GM18519 (cell line): ENCODE results near the gene PIGR.

Source experiments
- ATAC-seq: cut with Tn5 transposase; IDR thresholded peaks from one replicate; pipeline ENCODE4 v1.9.1; 2021; ENCODE audit warnings: mild to moderate bottlenecking, moderate library complexity; ENCODE audit not compliant: unreplicated experiment, low FRiP score

Gene PIGR, protein sequence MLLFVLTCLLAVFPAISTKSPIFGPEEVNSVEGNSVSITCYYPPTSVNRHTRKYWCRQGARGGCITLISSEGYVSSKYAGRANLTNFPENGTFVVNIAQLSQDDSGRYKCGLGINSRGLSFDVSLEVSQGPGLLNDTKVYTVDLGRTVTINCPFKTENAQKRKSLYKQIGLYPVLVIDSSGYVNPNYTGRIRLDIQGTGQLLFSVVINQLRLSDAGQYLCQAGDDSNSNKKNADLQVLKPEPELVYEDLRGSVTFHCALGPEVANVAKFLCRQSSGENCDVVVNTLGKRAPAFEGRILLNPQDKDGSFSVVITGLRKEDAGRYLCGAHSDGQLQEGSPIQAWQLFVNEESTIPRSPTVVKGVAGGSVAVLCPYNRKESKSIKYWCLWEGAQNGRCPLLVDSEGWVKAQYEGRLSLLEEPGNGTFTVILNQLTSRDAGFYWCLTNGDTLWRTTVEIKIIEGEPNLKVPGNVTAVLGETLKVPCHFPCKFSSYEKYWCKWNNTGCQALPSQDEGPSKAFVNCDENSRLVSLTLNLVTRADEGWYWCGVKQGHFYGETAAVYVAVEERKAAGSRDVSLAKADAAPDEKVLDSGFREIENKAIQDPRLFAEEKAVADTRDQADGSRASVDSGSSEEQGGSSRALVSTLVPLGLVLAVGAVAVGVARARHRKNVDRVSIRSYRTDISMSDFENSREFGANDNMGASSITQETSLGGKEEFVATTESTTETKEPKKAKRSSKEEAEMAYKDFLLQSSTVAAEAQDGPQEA

DNA sequence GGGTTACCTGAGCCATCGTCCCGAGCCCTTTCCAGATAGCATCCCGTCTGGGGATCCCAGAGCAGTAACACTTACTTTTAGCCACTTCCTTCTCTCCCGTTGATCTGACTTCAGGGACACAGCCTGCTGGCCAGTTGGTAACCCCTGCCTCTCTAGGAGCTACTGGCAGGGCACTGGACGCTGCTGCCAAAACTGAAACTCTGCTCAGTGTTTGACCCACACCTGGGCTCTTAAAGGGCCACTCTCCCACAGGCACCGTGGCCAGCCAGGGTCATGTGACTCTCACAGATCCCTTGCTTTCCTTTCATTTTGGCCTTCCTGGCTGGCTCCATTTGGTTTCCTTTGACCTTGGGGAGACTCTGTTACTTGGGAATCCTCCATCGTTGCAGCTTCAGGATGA is at the start of gene PIGR:
TSS of gene PIGR (minus strand) at position 206 of the 400 bp plus-strand sequence. CDS start 5,935 bp downstream, outside the sequence.
- no peak for ATAC-seq

DNA sequence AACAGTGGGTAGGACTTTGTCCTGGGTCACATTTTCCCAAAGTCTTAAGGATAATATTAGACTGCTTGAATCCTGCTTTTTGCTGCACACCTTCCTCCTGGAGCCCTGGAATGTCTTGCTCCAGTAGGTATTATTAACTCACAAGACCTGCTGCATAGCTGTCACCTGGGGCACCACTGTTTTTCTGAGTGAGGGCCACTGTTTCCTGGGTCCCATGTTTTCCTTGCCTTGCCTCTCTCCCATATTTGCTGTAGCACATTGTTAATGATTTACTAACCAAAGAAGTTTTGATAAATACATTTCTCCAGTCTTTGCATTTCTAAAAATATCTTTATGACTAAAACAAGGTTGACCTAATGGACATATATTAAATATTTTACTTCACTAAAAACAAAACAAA is 46.5 kb upstream of the PIGR start:
- no peak for ATAC-seq

DNA sequence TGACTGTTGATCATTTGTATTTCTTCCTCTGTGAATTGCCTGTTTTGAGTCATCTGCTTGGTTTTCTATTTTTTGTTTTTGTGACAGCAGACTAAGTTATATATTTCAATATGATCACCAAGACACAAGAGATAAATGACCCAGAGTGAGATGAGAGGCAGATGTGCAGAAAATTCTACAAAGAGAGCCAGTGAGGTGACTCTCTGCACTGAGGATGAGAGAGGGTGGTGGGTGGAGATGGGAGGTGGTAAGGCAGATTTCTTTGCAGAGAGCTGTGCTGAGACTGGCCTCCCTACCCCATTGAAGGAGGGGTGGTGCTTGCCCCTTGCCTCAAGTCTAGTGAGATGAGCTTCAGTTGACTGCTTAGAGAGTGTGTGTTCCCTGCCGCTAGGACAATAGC is 41.6 kb upstream of the PIGR start:
- ATAC-seq, result no peak

DNA sequence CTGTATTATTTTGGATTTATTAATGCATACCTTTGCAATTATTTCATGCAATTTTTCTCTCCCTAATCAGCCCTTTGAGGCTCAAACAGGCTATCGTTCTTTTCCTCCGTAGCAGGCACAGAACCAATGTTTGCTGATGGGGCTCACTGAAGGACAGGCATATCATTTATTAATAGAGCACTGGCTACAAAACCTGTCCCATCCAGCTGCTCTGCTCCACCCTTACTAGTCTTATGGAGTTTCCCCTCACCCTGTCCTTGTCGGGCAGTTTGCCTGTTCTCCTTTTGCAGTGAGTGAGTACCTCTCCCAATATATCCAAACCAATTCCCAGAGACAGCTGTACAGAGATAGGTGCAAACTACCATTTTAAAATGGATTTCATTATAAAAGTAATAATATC is 40.6 kb upstream of the PIGR start:
- ATAC-seq, result no peak

DNA sequence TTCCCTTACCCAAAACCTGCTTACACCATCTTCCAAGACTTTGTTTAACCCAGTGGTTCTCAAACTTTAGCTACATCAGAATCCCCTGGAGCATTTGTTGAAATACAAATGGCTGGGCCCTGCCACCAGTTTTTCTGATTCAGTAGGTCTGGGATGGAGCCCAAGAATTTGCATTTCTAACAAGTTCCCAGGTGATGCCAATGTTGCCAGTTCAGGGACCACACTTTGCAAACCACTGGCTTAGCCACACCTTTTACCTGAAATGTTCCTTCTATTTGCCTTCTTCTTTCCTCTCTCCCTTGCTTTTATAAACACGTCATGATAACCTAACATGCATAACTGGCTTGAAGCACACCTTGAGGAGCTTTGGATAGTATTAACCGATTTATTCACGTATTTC is 40.1 kb upstream of the PIGR start:
- no peak for ATAC-seq

DNA sequence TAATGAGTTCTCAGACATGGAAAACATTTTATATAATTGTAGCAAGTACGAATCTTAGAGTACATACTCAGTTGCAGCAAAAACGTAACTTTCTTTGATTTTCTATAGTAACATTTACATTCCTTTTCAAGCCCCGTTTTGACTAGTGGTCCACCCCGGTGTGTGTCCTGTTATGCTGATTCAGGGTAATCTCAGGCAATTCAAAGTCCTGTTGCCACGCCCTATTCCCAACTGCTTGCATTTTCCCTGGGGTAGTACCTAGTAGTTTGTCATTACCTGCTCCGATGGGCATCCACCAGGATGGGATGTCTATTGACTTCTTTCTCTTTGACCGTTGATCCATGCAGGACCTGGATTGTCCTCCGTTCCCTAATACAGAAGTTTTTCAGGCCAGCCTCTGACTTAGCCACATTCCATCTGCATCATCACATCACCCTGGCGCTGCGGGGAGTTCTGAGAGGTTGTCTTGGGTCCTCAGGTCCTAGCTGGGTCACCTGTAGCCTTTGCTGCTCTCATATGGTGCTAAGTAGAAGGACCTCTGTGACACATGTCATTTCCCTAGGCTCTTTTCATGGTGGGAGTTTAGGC is 39.0 kb upstream of the PIGR start:
- ATAC-seq, result no peak

DNA sequence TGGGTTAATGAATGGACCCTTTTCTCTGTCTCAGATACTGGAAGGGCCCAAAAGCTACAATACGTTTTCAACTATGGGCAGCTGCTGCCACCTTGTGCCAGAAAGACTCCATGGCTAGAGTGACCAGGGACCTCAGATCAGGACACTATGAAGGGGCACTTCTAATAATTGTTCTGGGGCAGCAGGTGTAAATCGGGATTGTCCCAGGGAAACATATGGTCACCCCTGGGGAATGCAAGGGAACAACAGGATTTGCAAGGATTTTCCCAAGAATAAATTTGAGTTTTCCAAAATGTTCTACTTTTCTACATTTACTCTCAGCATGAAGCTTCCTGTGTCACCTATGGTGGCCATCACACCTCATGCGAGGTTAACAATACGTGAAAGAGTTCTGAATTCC is 36.0 kb upstream of the PIGR start:
- ATAC-seq, result no peak

DNA sequence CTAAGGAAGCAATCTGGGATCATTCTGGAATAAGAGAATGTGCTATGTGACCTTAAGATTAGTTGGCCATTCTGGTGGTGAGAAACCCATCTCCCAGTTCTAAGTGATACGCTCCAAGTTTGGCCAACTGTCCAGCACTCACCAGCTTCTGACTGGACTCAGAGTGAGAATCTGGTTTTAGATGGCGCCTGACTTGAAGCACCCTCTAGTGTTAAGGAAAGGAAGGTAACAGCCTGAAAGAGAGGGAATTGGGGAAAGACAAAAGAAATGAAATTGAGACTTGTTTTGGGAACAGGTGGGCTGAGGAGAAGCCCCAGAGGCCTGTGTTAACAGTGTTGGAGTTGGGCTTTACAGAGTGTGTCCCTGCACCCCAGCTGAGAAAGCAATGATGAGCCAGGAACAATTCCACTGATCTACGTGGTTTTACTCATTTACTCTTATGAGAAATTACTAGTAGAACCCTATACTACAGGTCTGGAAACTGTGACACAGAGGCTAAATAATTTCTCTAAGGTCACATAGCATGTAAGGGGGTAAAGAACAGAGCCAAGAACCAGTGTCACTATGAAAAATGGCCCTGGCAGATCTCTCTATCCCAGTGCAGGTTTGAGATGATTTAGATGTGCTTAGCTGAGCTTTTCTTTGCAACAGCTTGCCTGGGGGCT is 33.2 kb upstream of the PIGR start:
- ATAC-seq, result no peak

DNA sequence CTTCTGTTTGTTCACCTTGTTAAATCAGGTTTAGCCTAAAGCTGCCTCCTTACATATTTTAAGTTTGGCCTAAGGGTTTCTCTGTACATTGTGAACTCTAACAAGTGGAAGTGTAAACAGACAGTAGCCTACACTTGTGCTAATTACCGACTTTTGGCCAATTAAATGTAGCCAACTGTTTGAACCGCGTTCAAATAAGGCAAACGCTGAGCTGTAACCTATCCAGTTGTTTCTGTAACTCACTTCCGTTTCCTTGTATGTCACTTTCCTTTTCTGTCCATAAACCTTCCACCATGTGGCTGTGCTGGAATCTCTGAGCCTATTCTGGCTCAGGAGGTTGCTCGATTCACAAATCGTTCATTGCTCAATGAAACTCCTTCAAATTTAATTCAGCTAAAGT is 32.0 kb upstream of the PIGR start:
- ATAC-seq, result no peak

DNA sequence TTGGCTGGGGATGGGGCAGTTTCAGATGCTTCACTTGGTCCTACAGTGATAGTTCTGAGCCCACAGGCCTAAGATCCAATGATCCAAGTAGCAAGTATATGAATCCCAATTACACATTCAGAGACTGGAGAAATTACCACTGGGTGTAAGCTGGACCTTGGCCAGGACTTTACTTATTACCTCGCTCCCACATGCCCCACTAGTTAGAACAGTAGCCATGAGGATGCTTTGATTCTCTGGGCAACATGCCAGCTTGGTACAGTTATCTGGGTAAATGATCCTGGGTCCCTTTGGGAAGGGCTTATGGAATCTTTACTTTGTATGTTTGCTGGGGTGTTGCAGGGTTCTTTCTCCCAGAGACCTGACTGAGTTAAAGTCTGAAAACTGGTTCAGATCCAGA is 29.0 kb upstream of the PIGR start:
- ATAC-seq, result no peak

DNA sequence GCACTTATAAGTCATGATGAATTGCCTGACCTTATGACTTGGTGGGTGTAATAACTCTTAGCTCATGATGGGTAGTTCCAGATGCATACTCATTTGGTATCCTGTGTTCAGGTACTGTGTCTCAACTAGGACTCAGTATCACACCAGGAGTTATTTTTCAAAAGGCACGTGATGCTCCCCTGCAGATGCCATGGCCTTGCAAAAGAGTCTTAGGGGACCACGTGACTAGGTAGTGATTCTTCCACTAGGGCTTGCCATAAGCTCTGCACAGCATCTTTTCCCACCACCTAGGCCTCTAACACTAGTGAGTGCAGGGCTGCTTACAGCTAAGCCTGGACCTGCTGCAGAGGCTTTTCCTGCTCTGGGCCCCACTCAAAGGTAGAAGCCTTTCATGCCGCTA is 27.9 kb upstream of the PIGR start:
- no peak for ATAC-seq

DNA sequence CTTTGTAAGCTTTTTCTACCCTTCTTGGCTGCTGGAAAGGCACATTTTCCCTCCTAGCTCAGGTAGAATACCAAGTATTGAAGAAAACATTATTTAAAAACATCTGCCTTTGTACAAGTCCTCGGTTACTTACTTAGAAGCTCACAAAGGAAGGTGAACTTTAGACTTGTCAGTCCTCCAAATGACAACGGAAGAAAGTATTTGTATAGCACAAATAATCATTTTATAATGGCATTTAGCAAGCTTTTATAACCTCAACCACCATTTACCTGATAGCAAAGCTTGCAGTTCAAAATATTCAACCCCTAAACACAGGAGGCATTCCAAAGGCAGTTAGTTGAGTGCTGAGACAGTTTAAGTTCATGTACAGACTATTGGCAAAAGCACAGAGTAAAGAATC is 26.5 kb upstream of the PIGR start:
- no peak for ATAC-seq

DNA sequence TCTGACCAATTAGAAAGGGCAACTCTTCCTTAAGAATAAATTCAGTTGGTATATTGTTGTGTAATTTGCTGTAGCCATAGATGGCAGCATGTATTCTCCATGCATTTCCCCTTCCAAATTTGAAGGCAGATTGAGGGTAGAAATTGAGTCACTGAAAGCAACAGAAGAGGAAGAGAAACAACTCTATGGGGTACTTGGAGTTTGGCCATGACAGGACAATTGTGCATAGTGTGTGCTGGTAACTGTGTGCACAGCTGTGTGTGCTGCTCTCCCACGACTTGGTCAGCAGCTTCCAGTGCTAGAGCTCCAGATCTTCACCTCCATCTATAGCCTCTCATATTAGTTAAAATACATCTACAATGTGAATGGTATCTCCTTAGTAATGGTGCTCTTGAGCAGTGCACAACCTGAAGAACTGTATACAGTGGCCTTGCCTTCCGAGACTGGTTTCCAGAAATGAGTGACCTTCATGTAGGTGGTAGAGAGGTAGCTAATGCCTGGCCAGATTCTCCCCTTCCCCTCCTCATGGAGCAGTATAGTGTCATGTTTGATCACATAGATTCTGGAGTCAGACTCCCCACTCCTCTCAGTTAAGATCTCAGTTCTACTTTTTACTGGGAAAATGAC is 24.9 kb upstream of the PIGR start:
- ATAC-seq, result peak; percentile 67

DNA sequence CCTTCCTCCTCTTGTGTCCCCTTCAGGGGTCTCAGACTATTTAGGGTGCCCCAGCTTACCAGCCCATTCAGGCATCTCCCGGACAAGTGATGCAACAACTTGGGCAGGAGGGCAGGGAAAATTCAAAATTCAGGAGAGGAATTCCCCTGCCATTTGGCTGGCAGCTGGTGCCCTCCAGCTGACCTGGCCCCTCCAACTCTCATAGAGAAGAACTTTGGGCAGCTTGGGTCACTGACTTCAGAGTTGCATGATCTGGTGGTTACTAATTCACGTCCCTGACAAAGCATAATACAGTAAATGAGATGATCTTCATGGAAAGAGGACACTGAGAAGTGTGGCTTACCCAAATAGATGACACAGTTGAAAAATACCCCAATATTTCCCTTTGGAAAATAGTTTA is 24.2 kb upstream of the PIGR start, which contains the start of gene FCAMR:
TSS of gene FCAMR (minus strand) at position 15 of the 400 bp plus-strand sequence. CDS start 335 bp downstream, outside the sequence.
- no peak for ATAC-seq

DNA sequence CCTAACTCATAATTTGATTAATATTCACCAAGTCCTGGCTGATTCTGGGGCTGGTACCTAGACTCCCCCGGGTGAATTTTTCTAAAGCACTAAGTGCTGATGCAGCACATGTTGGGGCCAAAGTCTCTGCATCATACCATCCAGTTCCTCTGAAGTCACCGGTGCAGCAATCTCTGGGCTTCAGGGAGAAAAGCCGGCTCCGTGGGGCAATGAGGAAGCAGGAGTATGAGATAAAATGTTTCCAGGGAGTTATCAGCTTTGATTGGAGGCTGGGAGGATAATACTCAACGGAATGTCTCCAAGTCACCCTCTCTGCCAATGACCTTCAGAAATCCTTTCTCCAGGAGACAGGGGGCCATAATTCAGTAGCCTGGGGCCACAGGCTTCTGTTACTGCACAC is 22.8 kb upstream of the PIGR start:
- ATAC-seq, result no peak

DNA sequence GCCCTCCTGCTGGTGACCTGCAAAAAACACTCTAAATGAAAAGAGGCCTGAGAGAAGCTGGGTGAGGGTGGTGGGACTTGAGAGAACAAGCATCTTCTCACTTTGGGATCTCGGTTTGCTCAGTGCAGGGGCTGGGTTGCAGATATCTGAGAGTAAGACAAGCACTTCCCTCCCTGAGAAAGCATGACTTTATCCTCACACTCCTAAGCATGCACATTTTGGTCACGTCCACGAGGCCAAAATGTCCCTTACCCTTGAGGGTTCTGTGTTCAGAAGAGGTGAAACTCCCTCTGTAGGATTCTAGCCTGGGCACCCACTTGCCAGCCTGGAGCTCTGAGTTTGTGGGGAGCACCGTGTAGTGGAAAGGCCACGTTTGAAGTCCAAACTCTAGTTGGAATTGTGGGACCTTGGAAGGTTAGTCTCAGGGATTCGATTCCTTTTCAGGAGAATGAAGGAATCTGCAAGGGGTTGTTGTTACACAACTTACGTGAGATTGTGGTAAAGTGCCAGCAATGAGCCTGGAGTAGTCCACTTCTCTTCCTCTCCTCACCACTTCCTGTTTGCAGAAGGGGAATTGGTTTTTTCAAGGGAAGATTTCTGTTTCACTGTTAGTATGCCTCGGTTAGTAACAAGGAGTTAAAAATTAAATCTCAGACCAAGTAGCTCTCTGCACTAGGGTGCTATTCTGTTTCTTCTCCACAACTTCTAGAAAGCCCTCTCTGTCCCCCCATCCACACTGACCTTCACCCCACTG is 21.0 kb upstream of the PIGR start:
- no peak for ATAC-seq

DNA sequence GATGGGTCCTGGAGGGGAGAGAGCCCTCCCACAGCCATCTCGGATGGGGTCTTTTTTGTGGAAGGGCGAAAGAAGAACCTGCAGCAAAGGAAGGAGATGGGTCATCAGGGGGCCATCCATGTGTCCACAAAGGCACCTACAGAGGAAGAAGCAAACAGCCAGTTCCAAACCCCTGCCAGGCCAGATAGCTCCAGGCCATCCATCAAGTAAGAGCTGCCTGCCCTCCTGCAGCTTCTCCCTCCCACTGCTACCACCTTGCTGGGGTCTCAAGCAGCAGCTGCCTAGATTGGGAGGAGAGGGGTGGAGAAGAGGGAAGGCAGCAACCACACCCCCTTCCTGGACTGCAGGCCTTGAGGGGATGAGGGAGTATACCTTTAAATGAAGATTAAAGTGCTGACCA is 19.5 kb upstream of the PIGR start:
- ATAC-seq, result no peak

DNA sequence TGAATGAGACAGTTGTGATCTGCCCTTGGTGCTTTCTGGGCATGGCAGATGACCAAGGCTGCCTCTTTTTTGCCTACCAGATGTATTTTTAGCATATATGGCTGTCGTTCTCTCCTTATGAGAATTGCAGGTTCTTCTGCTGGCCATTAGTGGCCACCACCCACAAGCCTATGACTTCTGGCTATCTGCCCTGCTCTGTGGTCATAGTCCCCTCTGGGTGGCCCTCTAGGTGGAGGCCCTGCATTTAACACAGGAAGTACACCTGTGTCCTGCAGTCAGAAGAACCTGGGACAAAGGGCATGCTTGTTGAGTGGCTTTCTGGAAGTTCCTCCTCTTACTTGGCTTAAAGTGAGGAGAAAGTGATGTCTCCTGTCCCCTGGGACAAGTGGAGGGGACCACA is 17.5 kb upstream of the PIGR start:
- ATAC-seq, result no peak

DNA sequence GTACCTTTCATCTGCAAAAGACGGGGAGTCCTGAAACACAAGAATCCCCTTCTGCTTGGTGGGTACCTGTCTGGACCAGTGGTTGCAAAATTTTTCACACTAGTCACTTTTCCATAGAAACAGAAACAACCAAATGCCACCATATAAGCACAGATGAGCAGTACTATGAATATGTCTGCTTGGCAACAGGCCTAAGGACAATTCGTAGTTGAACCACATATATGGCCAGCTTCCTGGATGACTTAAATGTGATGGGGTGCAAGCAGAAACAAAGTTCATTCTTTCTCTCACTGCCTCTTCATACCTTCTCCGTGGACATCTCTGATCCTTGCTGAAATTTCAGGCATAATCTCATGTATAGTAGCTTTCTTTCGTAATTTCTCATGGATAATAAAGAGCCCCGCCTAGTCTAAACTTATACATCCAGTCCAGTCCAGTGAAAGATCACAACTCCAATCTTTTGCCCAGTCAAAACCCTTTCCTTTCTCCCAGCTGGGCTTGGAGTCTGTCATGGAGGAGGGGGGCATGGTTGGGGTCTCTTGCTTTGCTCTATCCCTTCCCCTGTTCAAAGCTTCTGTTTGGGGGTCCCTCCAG is 16.9 kb upstream of the PIGR start:
- no peak for ATAC-seq
